ENCODE results near the gene LETMD1. TPM values are rescaled to one million over a fixed set of nuclear protein-coding genes. Genes with fewer than 3 reads are reported as not detected.

The LETMD1 gene
- total and polyA plus RNA-seq, 2 experiments from 2014 or later: 23.9 to 52.8 TPM

DNA sequence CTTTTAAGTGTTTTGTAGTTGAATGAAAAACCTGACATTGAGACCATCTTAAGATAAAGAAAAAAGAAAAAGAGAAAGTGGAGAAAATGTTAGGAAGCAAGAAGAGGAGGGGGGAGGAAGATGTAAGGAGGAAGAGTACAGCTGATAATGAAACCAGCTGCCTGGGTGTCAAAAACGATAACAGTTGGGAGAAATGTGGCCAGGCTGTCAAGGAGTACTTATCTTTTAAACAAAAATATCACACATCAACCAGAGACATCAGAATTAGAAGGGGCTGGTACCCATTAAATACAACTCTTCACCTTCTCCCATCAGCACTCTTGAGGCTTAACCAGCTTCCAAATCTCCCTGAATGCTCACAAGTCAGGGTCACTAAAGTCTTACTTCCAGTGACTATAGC lies 26.4 kb upstream of the LETMD1 start:
- H3K27ac ChIP-seq: no peak overlapping the region
- no peak overlapping the region for H2AFZ ChIP-seq
- no peaks in the 10 kb centered on the region for H3K36me3 ChIP-seq (replicated peaks; ENCODE audit: insufficient read depth, low read depth)
- peaks cover 84% of the 10 kb centered on the region for H3K79me2 ChIP-seq
- TF ChIP-seq, protein P1, sequence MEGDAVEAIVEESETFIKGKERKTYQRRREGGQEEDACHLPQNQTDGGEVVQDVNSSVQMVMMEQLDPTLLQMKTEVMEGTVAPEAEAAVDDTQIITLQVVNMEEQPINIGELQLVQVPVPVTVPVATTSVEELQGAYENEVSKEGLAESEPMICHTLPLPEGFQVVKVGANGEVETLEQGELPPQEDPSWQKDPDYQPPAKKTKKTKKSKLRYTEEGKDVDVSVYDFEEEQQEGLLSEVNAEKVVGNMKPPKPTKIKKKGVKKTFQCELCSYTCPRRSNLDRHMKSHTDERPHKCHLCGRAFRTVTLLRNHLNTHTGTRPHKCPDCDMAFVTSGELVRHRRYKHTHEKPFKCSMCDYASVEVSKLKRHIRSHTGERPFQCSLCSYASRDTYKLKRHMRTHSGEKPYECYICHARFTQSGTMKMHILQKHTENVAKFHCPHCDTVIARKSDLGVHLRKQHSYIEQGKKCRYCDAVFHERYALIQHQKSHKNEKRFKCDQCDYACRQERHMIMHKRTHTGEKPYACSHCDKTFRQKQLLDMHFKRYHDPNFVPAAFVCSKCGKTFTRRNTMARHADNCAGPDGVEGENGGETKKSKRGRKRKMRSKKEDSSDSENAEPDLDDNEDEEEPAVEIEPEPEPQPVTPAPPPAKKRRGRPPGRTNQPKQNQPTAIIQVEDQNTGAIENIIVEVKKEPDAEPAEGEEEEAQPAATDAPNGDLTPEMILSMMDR (IDR thresholded peaks at IDR 0.05; ENCODE audit: poor library complexity): no peak
- TF ChIP-seq EZH2 (IDR thresholded peaks at IDR 0.05; ENCODE audit: borderline replicate concordance) (no peak), EZH2phosphoT487 (IDR thresholded peaks at IDR 0.05; ENCODE audit: low read depth, severe bottlenecking, unreplicated experiment) (no peak)
- H3K9me2 ChIP-seq (replicated peaks; ENCODE audit: insufficient read depth): no peaks in the 10 kb centered on the region
- peaks cover 10% of the 10 kb centered on the region for H4K20me1 ChIP-seq (ENCODE audit: insufficient read depth, poor library complexity, severe bottlenecking)
- peaks cover 27% of the 10 kb centered on the region for H3K4me1 ChIP-seq (ENCODE audit: insufficient read depth)
- 62% methylated on average over 1 of the region's 1 CpG for WGBS (ENCODE audit: low lambda C conversion rate, missing lambda C conversion rate)
- H3K4me3 ChIP-seq: no peak overlapping the region
- H3K4me2 ChIP-seq: peak overlapping the region; percentile 4
- H3K27me3 ChIP-seq: no peaks in the 10 kb centered on the region
- H3K9me3 ChIP-seq (ENCODE audit: low read depth): no peaks in the 10 kb centered on the region
- DNase-seq (ENCODE audit: low spot score): no peak

DNA sequence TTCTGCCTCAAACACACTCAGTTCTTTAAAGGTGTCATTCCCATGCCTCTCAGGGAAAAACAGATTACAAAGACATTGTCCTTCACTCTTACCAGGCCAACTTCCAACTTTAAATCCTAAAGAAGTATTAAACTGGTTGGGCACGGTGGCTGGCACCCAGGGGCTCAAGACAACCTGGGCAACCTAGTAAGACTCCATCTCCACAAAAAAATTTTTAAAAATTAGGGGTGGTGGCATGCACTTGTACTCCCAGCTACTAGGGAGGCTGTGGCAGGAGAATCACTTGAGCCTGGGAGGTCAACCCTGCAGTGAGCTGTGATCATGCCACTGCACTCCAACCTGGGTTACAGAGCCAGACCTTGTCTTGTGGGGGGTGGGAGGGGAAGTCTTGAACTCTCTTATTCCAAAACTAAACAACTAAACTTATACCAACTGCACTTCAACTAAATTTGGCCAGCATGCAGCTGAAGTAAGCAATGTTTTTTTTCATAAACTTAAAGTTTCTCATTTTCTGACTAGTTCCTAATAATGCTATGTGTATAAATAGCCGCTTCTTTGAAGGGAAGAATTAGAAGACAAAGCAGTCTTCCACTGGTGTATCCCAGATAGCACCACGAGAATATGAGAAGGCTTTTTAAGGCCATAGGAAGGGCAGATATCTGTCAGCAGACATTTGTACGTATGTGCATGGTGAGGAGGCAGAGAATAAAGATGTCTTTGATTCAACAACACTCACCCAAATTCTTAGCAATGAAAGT lies 24.3 kb upstream of the LETMD1 start:
- DNase-seq (ENCODE audit: low spot score): no peak
- Histone ChIP-seq H3K4me1 (ENCODE audit: insufficient read depth) (peaks cover 42% of the 10 kb centered on the region), H3K27me3 (no peaks in the 10 kb centered on the region), H3K4me2 (peak overlapping the region; percentile 88), H2AFZ (no peak overlapping the region), H3K79me2 (peaks cover 62% of the 10 kb centered on the region), H3K9me3 (ENCODE audit: low read depth) (no peaks in the 10 kb centered on the region), H3K27ac (peak overlapping the region; percentile 99), H3K4me3 (peak overlapping the region; percentile 1), H3K9me2 (replicated peaks; ENCODE audit: insufficient read depth) (no peaks in the 10 kb centered on the region), H4K20me1 (ENCODE audit: insufficient read depth, poor library complexity, severe bottlenecking) (peaks cover 2% of the 10 kb centered on the region), H3K36me3 (replicated peaks; ENCODE audit: insufficient read depth, low read depth) (no peaks in the 10 kb centered on the region)
- TF ChIP-seq EZH2 (IDR thresholded peaks at IDR 0.05; ENCODE audit: borderline replicate concordance) (no peak), EZH2phosphoT487 (IDR thresholded peaks at IDR 0.05; ENCODE audit: low read depth, severe bottlenecking, unreplicated experiment) (no peak)
- TF ChIP-seq, protein P1 (IDR thresholded peaks at IDR 0.05; ENCODE audit: poor library complexity): no peak
- WGBS (ENCODE audit: low lambda C conversion rate, missing lambda C conversion rate): 73% methylated on average over 4 of the region's 4 CpGs

DNA sequence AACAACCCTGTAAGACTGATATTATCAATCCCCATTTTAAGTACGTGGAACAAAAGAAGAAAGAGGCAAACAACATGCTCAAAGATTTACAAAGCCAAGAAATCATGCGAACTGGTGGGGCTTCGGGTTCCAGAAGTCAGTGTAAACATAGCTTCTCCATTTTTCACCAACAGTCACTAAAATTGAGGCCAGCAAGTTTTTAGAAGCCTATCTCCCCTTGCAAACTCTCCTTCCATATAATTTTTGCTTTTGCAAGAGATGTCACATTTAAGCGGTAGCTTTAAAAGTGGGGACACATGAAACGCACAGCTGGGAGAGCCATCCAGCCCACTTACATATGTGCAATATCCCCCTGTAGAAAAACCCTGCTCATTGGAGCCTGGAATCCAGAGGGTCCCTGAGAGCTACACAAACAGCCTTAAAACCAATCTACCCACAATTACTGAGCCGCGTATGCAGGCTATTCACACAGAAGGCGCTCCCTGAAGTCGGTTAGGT lies 22.7 kb upstream of the LETMD1 start:
- peak overlapping the region; percentile 67 for H2AFZ ChIP-seq
- peak overlapping the region; percentile 76 for H3K4me3 ChIP-seq
- no peaks in the 10 kb centered on the region for H4K20me1 ChIP-seq (ENCODE audit: insufficient read depth, poor library complexity, severe bottlenecking)
- peaks cover 45% of the 10 kb centered on the region for H3K4me1 ChIP-seq (ENCODE audit: insufficient read depth)
- TF ChIP-seq EZH2 (IDR thresholded peaks at IDR 0.05; ENCODE audit: borderline replicate concordance): no peak
- TF ChIP-seq, protein P1 (IDR thresholded peaks at IDR 0.05; ENCODE audit: poor library complexity): no peak
- no peak for TF ChIP-seq EZH2phosphoT487 (IDR thresholded peaks at IDR 0.05; ENCODE audit: low read depth, severe bottlenecking, unreplicated experiment)
- no peaks in the 10 kb centered on the region for H3K9me3 ChIP-seq (ENCODE audit: low read depth)
- no peak for DNase-seq (ENCODE audit: low spot score)
- H3K27ac ChIP-seq: peak overlapping the region; percentile 99
- no peaks in the 10 kb centered on the region for H3K36me3 ChIP-seq (replicated peaks; ENCODE audit: insufficient read depth, low read depth)
- H3K4me2 ChIP-seq: peak overlapping the region; percentile 88
- WGBS (ENCODE audit: low lambda C conversion rate, missing lambda C conversion rate): 4% methylated on average over 9 of the region's 9 CpGs
- H3K79me2 ChIP-seq: peaks cover 47% of the 10 kb centered on the region
- no peaks in the 10 kb centered on the region for H3K9me2 ChIP-seq (replicated peaks; ENCODE audit: insufficient read depth)
- no peaks in the 10 kb centered on the region for H3K27me3 ChIP-seq
